ENCODE measurements around the gene TMCO1. TPM values are rescaled to one million over a fixed set of nuclear protein-coding genes. Genes with fewer than 3 reads are reported as not detected.

TMCO1 gene
- total RNA-seq, 4 donors from 2014 or later = 46.7 to 110 (median 49.2) TPM

- TF ChIP-seq CTCF (IDR thresholded peaks at IDR 0.05; ENCODE audit: low read depth) = no peak
Measured at GRCh38 chr1:165737196-165737595, 31.5 kb downstream of the TMCO1 start.

GRCh38 chr1:165734906-165735305 lies 33.8 kb downstream of the TMCO1 start:
- TF ChIP-seq CTCF (IDR thresholded peaks at IDR 0.05; ENCODE audit: low read depth) = no peak

GRCh38 chr1:165726841-165727240 lies 41.8 kb downstream of the TMCO1 start:
- no peak for TF ChIP-seq CTCF (IDR thresholded peaks at IDR 0.05; ENCODE audit: low read depth)

GRCh38 chr1:165726169-165726568 lies 42.5 kb downstream of the TMCO1 start:
- no peak for TF ChIP-seq CTCF (IDR thresholded peaks at IDR 0.05; ENCODE audit: low read depth)

GRCh38 chr1:165717918-165718515 lies 50.7 kb downstream of the TMCO1 start:
- no peak for TF ChIP-seq CTCF (IDR thresholded peaks at IDR 0.05; ENCODE audit: low read depth)

- no peak for TF ChIP-seq CTCF (IDR thresholded peaks at IDR 0.05; ENCODE audit: low read depth)
Measured at GRCh38 chr1:165712764-165713163, 55.9 kb downstream of the TMCO1 start.

- TF ChIP-seq CTCF (IDR thresholded peaks at IDR 0.05; ENCODE audit: low read depth) = no peak
Measured at GRCh38 chr1:165707984-165708706, 60.5 kb downstream of the TMCO1 start.
